ENCODE data around the gene DHRSX. TPM values are rescaled to one million over a fixed set of nuclear protein-coding genes. Genes with fewer than 3 reads are reported as not detected.

DHRSX gene
- polyA plus RNA-seq, 3 donors: 12.9 to 33.2 (median 28.3) TPM

DNA sequence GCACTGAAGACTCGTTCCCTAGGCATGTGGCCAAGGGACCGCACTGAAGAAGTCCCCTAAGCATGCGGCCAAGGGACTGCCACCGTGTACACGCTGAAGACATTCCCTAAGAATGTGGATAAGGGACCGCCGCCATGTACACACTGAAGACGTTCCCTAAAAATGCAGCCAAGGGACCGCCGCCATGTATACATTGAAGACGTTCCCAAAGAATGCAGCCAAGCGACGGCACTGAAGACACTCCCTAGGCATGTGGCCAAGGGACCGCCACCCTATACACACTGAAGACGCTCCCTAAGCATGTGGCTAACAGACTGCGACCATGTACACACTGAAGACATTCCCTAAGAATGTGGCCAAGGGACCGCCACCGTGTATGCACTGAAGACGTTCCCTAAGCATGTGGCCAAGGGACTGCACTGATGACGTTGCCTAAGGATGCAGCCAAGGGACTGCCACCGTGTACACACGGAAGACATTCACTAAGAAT lies 31.5 kb downstream of the DHRSX start:
- H3K27me3 Mint-ChIP-seq (ENCODE audit: low read depth in 3 of 3): no peaks in the 10 kb centered on the region
- Histone ChIP-seq H3K4me1 (ENCODE audit: control insufficient read depth in 1 of 2, insufficient read depth in 2 of 2, low read length in 2 of 2) (no peaks in the 10 kb centered on the region), H3K27ac (ENCODE audit: low read depth in 1 of 2, low read length in 2 of 2) (no peak overlapping the region), H2AFZ (ENCODE audit: insufficient read depth, low read depth, low read length, poor library complexity, severe bottlenecking) (no peak overlapping the region), H3K36me3 (replicated peaks in 1 of 2; ENCODE audit: control insufficient read depth in 1 of 2, insufficient read depth in 2 of 2, low read length in 2 of 2) (no peaks in the 10 kb centered on the region), H4K20me1 (ENCODE audit: insufficient read depth, low read length) (peaks cover 92% of the 10 kb centered on the region), H3K9me3 (replicated peaks in 1 of 2; ENCODE audit: control insufficient read depth in 1 of 2, insufficient read depth in 1 of 2, low read length in 2 of 2) (no peaks in the 10 kb centered on the region), H3K4me2 (replicated peaks; ENCODE audit: extremely low read depth, low read length, poor library complexity, severe bottlenecking) (no peak overlapping the region), H3K79me2 (ENCODE audit: insufficient read depth, low read length) (peaks cover 26% of the 10 kb centered on the region), H3K27me3 (ENCODE audit: control insufficient read depth in 2 of 2, insufficient read depth in 2 of 2, low read length in 2 of 2) (no peaks in the 10 kb centered on the region), H3K4me3 (replicated peaks in 1 of 3; ENCODE audit: low read depth in 2 of 3, low read length in 3 of 3) (no peak overlapping the region), H3K9ac (ENCODE audit: insufficient read depth, low read length, poor library complexity, severe bottlenecking) (no peak overlapping the region)
- H3K9me3 Mint-ChIP-seq: peaks cover 0 to 10% (median 0%) of the 10 kb centered on the region in 7 donors
- H3K4me1 Mint-ChIP-seq: no peaks in the 10 kb centered on the region
- 95% methylated on average over 20 of the region's 22 CpGs for WGBS (ENCODE audit: insufficient coverage)
- peaks cover 3 to 8% of the 10 kb centered on the region in 2 donors for H3K36me3 Mint-ChIP-seq
- no peak for DNase-seq
- TF ChIP-seq, protein P1, sequence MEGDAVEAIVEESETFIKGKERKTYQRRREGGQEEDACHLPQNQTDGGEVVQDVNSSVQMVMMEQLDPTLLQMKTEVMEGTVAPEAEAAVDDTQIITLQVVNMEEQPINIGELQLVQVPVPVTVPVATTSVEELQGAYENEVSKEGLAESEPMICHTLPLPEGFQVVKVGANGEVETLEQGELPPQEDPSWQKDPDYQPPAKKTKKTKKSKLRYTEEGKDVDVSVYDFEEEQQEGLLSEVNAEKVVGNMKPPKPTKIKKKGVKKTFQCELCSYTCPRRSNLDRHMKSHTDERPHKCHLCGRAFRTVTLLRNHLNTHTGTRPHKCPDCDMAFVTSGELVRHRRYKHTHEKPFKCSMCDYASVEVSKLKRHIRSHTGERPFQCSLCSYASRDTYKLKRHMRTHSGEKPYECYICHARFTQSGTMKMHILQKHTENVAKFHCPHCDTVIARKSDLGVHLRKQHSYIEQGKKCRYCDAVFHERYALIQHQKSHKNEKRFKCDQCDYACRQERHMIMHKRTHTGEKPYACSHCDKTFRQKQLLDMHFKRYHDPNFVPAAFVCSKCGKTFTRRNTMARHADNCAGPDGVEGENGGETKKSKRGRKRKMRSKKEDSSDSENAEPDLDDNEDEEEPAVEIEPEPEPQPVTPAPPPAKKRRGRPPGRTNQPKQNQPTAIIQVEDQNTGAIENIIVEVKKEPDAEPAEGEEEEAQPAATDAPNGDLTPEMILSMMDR (IDR thresholded peaks at IDR 0.05): no peak
- intact Hi-C loops (cut with micrococcal nuclease): no loop called here
- no peak overlapping the region for H3K4me3 Mint-ChIP-seq
- no peak overlapping the region for H3K27ac Mint-ChIP-seq

DNA sequence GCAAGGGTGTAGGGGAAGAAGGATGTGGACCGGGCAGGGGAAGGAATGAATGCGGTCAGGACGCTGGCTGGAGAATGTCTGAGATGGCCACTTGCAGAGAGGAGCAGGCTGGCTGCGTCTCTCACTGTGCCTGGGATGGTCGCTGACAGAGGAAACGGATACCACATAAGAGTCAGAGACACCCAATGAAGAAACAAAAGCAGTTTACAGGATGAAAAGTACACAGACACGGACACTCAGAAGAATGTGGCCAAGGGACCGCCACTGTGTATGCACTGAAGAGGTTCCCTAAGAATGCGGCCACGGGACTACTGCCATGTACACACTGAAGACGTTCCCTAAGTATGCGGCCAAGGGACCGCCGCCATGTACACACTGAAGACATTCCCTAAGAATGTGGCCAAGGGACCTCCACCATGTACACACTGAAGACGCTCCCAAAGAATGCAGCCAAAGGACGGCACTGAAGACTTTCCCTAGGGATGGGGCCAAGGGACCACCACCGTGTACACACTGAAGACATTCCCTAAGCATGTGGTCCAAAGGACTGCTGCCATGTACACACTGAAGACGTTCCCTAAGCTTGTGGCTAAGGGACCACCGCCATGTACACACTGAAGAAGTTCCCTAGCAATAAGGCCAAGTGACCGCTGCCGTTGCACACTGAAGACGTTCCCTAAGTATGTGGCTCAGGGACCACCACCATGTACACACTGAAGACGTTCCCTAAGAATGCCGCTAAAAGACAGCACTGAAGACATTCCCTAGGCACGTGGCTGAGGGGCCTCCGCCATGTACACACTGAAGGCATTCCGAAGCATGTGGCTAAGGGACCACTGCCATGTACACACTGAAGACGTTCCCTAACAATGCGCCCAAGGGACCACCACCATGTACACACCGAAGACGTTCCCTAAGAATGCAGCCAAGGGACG lies 32.2 kb downstream of the DHRSX start:
- H3K9me3 Mint-ChIP-seq: peaks cover 0 to 10% (median 0%) of the 10 kb centered on the region in 7 donors
- 95% methylated on average over 32 of the region's 32 CpGs for WGBS (ENCODE audit: insufficient coverage)
- Histone ChIP-seq H3K27me3 (ENCODE audit: control insufficient read depth in 2 of 2, insufficient read depth in 2 of 2, low read length in 2 of 2) (no peaks in the 10 kb centered on the region), H3K4me3 (replicated peaks in 1 of 3; ENCODE audit: low read depth in 2 of 3, low read length in 3 of 3) (no peak overlapping the region), H3K27ac (ENCODE audit: low read depth in 1 of 2, low read length in 2 of 2) (no peak overlapping the region), H2AFZ (ENCODE audit: insufficient read depth, low read depth, low read length, poor library complexity, severe bottlenecking) (no peak overlapping the region), H3K4me2 (replicated peaks; ENCODE audit: extremely low read depth, low read length, poor library complexity, severe bottlenecking) (no peak overlapping the region), H4K20me1 (ENCODE audit: insufficient read depth, low read length) (peaks cover 94% of the 10 kb centered on the region), H3K9me3 (replicated peaks in 1 of 2; ENCODE audit: control insufficient read depth in 1 of 2, insufficient read depth in 1 of 2, low read length in 2 of 2) (no peaks in the 10 kb centered on the region), H3K79me2 (ENCODE audit: insufficient read depth, low read length) (peaks cover 26% of the 10 kb centered on the region), H3K9ac (ENCODE audit: insufficient read depth, low read length, poor library complexity, severe bottlenecking) (no peak overlapping the region), H3K4me1 (ENCODE audit: control insufficient read depth in 1 of 2, insufficient read depth in 2 of 2, low read length in 2 of 2) (no peaks in the 10 kb centered on the region), H3K36me3 (replicated peaks in 1 of 2; ENCODE audit: control insufficient read depth in 1 of 2, insufficient read depth in 2 of 2, low read length in 2 of 2) (no peaks in the 10 kb centered on the region)
- no peak for DNase-seq
- intact Hi-C loops (cut with micrococcal nuclease): no loop called here
- H3K27ac Mint-ChIP-seq: no peak overlapping the region
- peaks cover 3 to 8% of the 10 kb centered on the region in 2 donors for H3K36me3 Mint-ChIP-seq
- TF ChIP-seq, protein P1 (IDR thresholded peaks at IDR 0.05): no peak
- H3K4me1 Mint-ChIP-seq: no peaks in the 10 kb centered on the region
- H3K27me3 Mint-ChIP-seq (ENCODE audit: low read depth in 3 of 3): no peaks in the 10 kb centered on the region
- no peak overlapping the region for H3K4me3 Mint-ChIP-seq

Measured in CD14-positive monocyte (primary cell).